SIG-M5 treated with dmso at 0.1 percent for 504 hours (cell line): ENCODE data around the gene KLHL28.

ENCODE experiments used
- DNase-seq: peaks from one replicate; lab custom pipeline; 2025; ENCODE audit not compliant: unreplicated experiment; lab: John Stamatoyannopoulos, UW

KLHL28 gene

GRCh38 chr14:44960646-44961045, 1.1 kb downstream of the KLHL28 start:
- no peak for DNase-seq

DNA sequence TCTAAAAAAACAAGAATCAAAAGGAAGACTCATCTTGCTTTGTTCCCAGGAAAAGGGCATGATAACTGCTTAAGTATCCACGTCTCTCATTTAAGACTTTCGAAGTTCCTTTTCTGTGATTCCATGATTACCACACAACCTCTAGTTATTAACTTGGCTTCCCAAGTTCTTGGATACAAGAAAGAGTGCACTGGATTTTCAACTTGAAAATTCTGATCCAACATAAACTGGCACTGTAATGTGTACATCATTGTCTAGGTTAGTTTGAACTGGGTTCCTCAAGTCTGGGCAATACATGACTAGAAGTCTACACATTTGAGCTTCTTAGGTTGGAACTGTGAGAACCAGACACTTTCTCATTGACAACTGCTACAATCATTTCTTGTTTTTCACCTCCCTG, 1.6 kb downstream of the KLHL28 start:
- DNase-seq = no peak

GRCh38 chr14:44959538-44959937, 2.2 kb downstream of the KLHL28 start:
- no peak for DNase-seq

- no peak for DNase-seq
These were observed 4.9 kb downstream of the KLHL28 start for GRCh38 chr14:44956866-44957265.

DNA sequence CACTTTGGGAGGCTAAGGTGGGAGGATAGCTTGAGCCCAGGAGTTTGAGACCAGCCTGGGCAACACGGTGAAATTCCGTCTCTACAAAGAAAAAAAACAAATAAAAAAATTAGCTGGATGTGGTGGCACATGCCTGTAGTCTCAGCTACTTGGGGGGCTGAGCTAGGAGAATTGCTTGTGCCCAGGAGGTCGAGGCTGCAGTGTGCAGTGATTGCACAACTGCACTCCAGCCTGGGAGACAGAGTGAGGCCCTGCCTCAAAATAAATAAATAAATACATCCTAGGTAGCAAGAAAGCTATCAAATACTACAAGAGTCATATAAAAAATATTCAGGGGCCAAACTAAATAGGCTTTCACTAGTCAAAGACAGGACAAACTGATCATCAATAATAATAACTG, 6.2 kb downstream of the KLHL28 start:
- no peak for DNase-seq

GRCh38 chr14:44954750-44955149, 7.0 kb downstream of the KLHL28 start:
- DNase-seq = no peak

DNA sequence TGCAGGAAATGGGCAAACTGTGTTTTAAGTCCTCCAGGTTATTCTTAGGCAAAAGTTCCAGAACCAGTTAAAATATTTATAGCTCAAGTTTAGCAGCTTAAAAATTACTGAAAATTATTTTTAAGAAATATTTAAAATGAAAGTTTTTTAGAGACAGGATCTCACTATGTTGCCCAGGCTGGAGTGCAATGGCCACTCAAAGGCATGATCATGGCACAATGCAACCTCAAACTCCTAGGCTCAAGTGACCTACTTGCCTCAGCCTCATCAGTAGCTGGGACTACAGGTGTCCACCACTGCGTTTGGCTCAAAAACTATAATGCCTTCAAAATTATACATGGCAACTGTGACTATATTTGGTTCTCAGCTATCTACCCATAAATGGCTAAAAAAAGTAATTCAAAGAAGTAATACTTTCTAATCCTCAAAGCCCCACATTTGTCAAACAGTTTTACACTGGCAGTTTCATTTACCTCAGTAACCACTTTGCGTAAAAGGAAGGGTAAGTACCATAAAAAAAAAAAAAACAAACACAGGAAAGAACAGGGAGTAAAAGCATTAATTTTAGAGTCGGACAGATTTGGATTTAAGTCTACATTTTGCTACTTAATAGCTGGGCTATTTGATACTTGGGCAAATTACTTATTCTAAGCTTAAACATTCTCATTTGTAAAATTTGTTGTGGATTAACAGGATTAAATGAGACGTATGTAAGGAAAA, 9.2 kb downstream of the KLHL28 start:
- no peak for DNase-seq

DNA sequence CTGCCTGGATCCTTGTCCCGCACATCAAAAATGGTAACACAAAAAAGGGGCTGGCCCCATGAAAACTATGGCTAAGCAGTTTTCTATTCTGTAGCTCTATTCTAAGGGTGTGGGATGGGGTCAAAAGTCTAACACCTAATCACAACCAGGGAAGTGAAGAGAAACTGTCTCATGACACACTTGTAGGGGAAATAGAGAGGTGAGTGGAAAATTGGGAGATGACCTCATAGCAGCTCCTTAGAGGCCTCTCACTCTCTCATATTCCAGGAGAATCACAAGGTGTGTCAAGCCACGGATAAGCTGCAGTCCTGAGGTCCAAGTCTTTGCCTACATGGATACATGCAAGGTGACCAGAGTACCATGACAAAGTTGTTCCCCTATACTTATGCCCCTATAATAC, 10.7 kb downstream of the KLHL28 start:
- DNase-seq = no peak

DNA sequence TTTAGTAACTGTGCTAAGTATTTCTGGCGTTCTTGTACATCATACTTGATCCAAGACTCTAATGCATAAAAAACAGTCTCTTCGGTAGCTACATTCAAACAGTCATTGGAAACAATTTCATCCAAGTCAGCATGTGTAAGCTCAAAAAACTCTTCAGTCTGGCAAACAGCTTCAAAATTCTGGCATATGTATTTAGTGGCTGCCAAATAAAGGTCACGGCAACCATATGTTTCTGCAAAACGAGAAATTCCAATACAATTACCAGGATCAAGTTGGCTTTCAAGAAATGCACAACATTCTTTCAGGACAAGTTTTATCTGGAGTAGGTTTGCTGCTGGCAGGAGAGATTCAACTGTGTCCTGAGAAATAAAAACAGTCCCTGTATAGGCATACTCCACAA, 16.5 kb downstream of the KLHL28 start:
- no peak for DNase-seq

GRCh38 chr14:44944107-44944506, 17.6 kb downstream of the KLHL28 start:
- DNase-seq = no peak

GRCh38 chr14:44942436-44942835, 19.3 kb downstream of the KLHL28 start:
- no peak for DNase-seq

GRCh38 chr14:44941591-44941990, 20.2 kb downstream of the KLHL28 start:
- DNase-seq = no peak

DNA sequence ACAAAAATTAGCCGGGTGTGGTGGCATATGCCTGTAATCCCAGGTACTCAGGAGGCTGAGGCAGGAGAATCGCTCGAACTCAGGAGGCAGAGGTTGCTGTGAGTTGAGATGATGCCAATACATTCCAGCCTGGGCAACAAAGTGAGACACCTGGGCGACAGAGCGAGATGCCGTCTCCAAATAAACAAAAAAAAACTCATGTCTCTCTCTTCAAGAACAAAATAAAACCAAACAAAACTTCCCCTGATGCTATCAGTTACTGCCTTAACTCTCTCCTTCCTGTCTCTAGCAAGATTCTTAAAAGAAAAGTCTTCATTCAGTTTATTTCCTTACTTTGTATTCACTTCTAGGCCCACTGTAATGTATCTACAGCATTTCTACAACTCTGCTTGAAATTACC, 20.8 kb downstream of the KLHL28 start:
- no peak for DNase-seq

DNA sequence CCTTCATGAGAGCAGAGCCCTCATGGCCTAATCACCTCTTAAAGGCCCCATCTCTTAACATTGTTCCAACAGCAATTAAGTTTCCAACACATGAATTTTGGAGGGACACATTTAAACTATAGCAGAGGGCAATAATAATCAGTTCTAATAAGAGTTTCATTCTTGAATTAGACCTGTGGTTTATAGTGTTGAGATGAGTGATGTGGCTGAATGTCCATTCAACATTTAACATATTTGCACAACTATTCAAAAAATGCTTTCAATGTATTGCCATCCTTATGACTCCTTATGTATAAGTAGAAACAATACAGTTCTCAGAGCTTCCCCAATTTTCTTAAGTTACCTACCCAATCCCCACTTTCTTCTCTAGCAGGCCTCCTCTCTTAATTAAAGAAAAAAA, 21.5 kb downstream of the KLHL28 start:
- no peak for DNase-seq

DNA sequence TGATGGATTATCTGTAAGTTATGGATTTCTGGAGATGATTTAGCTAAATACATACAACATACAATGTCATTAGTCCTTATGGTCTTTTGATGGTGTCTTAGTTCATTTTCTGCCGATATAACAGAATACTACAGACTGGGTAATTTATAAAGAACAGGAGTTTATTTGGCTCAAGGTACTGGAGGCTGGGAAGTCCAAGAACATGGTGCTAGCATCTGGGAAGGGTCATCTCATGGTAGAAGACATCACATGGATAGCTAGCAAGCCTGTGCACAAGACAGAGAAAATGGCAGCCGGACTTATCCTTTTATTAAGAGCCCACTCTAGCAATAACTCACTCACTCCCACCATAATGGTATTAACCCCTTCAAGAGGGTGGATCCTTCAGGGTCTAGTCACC, 24.2 kb downstream of the KLHL28 start:
- no peak for DNase-seq

GRCh38 chr14:44935155-44935554, 26.6 kb downstream of the KLHL28 start:
- no peak for DNase-seq

GRCh38 chr14:44928793-44929192, 33.0 kb downstream of the KLHL28 start:
- DNase-seq = no peak

DNA sequence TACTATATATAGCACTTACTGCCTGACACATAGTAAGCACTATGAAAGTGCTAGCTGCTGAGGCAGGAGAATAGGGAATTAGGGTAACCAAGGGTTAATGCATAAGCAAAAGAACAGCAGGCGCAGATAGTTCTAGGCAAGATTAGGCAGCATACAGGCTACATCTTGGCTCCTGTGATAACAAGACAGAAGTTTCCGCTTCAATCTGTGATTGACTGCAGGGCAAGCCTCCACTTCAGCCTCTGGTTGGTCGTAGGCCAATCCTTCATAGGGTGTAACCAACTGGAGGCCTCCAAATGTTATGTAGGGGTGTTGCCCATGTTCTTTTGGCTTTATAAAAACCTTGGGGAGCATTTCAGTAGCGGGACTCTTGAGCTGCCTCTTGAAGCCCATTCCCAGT, 46.9 kb downstream of the KLHL28 start:
- DNase-seq = no peak

DNA sequence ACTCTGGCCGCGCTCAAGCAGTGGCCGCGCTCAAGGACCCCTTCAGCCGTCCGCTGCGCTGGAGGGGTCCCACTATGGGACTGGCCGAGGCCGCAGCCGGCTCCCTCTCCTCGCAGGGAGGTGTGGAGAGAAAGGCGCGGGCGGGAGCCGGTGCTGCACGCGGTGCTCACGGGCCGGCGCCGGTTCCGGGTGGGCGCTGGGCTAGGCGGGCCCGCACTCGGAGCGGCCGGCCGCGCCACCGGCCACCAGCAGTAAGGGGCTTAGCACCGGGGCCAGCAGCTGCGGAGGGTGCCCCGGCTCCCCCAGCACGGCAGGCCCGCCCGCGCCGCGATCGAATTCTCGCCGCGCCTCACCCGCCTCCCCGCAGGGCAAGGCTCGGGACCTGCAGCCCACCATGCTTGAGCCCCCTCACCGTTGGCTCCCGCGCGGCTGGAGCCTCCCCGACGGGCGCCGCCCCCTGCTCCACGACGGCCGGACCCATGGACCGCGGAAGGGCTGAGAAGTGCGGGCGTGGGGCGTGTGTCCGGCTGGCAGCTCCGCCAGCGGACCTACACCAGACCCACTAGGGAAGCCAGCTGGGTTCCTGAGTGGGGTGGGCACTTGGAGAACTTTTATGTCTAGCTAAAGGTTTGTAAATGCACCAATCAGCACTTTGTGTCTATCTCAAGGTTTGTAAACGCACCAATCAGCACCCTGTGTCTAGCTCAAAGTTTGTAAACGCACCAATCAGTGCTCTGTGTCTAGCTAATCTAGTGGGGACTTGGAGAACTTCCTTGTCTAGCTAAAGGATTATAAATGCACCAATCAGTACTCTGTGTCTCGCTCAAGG, 49.5 kb downstream of the KLHL28 start:
- no peak for DNase-seq

GRCh38 chr14:44910821-44911220, 50.9 kb downstream of the KLHL28 start:
- no peak for DNase-seq

DNA sequence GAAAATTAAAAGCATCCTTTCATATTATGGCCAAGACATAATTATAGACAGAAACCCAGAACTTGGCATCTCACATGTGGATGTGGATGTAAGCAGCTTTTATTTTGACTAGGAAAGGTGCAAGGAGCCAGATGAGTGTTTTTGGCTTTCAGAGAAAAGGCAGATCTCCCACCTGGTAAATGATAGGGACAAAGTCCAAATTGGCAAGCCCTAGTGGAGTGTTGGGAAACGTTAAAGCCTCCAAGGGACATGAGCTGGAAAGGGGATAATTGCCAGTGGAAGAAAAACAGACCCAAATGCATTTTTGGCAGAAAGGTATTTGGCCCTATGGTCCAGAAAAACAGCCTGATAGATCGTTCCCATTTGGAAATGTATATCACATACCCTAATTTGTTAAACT, 60.1 kb downstream of the KLHL28 start:
- DNase-seq = no peak

DNA sequence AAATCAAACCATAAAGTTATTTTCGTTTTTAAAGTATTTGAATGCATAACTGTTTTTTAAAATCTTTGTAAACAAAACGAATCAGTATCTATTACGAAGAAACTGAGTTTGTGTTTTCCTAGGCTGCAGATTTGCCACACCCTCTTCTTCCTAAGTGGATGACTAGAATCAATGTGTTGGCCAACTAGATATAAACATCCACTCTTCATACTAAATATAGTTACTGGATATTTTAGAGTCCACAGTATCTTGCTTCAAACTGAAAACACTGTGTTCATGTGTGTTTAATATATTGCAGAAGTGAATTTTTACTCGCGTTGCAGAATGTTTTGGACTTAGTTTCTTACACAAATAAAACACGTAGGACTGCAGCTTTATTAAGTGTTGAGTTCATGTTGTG, 63.2 kb downstream of the KLHL28 start:
- no peak for DNase-seq

- no peak for DNase-seq
These were observed 63.9 kb downstream of the KLHL28 start for GRCh38 chr14:44897845-44898151.
